Measurements from ENCODE around the gene WDR91. TPM values are rescaled to one million over a fixed set of nuclear protein-coding genes. Genes with fewer than 3 reads are reported as not detected.
"Not testable (repeated sequence)": the region's sequence is repeated elsewhere in the genome, so short reads cannot be mapped to it uniquely, and the experiment has no call there.

The WDR91 gene
- total and polyA plus RNA-seq, 4 donors, result 5.8 to 19.0 (median 9.2) TPM

DNA sequence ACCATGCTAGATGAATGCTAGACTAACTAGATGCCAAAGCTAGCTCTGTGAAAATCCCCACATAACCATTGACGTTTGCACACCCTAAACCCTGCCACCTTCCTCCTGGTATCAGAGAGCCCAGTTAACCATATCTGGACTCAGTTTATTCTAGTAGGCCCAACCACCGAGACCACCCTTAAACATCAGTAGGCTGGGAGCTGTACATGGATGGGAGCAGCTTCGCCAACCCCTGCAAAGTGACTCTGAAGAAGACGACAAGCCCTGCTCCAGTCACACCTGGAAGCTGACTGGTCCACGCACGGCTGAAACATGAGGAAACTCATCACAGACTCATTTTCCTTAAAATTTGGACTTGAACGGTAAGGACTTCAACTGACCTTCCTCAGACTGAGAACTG lies 36.4 kb downstream of the WDR91 start:
- no peak for DNase-seq (ENCODE audit: low spot score)
- Histone ChIP-seq H3K4me3 (ENCODE audit: low read depth in 1 of 3, low read length in 3 of 3) (no peak overlapping the region), H3K36me3 (ENCODE audit: control insufficient read depth in 4 of 4, insufficient read depth in 3 of 4, low read depth in 1 of 4, low read length in 3 of 4) (peaks cover 0 to 4% (median 0%) of the 10 kb centered on the region in 4 donors), H3K4me1 (ENCODE audit: control insufficient read depth in 4 of 4, insufficient read depth in 4 of 4, low read length in 3 of 4) (peaks cover 0 to 7% (median 3%) of the 10 kb centered on the region in 4 donors), H3K27ac (ENCODE audit: low read depth in 1 of 2, low read length in 2 of 2) (no peak overlapping the region), H3K27me3 (ENCODE audit: control insufficient read depth in 4 of 4, insufficient read depth in 4 of 4, low read length in 3 of 4) (no peaks in the 10 kb centered on the region), H3K9me3 (ENCODE audit: control insufficient read depth in 4 of 4, low read length in 3 of 4) (no peaks in the 10 kb centered on the region), H3K9ac (ENCODE audit: low read depth in 1 of 2, low read length in 2 of 2) (no peak overlapping the region)
- TF ChIP-seq, protein P1, sequence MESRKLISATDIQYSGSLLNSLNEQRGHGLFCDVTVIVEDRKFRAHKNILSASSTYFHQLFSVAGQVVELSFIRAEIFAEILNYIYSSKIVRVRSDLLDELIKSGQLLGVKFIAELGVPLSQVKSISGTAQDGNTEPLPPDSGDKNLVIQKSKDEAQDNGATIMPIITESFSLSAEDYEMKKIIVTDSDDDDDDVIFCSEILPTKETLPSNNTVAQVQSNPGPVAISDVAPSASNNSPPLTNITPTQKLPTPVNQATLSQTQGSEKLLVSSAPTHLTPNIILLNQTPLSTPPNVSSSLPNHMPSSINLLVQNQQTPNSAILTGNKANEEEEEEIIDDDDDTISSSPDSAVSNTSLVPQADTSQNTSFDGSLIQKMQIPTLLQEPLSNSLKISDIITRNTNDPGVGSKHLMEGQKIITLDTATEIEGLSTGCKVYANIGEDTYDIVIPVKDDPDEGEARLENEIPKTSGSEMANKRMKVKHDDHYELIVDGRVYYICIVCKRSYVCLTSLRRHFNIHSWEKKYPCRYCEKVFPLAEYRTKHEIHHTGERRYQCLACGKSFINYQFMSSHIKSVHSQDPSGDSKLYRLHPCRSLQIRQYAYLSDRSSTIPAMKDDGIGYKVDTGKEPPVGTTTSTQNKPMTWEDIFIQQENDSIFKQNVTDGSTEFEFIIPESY (IDR thresholded peaks at IDR 0.05), result no peak
- TF ChIP-seq JUND (IDR thresholded peaks at IDR 0.05) (no peak), RXRA (IDR thresholded peaks at IDR 0.05) (no peak), EGR1 (IDR thresholded peaks at IDR 0.05; ENCODE audit: low read depth in 2 of 2) (no peak), SP1 (IDR thresholded peaks at IDR 0.05) (no peak), GABPA (IDR thresholded peaks at IDR 0.05 in 1 of 2, conservative IDR thresholded peaks at IDR 0.05 in 1 of 2) (no peak), HNF4A (conservative IDR thresholded peaks at IDR 0.05) (no peak)
- WGBS, result 96% methylated on average over 7 of the region's 7 CpGs

DNA sequence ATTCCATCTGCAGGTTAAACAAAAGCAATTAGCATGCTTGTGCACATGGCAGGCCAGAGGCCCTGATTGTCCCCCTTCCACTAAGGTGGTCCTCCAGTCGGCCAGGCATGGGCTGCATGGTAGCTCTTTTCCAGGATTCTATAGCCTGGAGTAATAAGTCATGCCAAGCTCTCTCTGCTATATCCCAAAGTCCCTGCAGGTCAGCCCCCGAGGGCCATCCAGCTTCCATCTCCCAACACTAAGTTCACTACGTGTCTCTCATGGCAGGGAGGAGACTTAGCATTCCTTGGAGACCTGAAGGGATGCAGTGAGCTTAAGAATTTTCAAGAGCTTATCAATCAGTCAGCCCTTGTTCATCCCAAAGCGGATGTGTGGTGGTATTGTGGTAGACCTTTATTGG lies 37.4 kb downstream of the WDR91 start:
- not testable (repeated sequence) for H3K4me3 ChIP-seq (ENCODE audit: low read depth in 1 of 3, low read length in 3 of 3); H3K27ac ChIP-seq (ENCODE audit: low read depth in 1 of 2, low read length in 2 of 2); H3K27me3 ChIP-seq (ENCODE audit: control insufficient read depth in 4 of 4, insufficient read depth in 4 of 4, low read length in 3 of 4); H3K9ac ChIP-seq (ENCODE audit: low read depth in 1 of 2, low read length in 2 of 2); H3K9me3 ChIP-seq (ENCODE audit: control insufficient read depth in 4 of 4, low read length in 3 of 4); H3K36me3 ChIP-seq (ENCODE audit: control insufficient read depth in 4 of 4, insufficient read depth in 3 of 4, low read depth in 1 of 4, low read length in 3 of 4)
- peaks cover 0 to 17% (median 10%) of the 10 kb centered on the region in 4 donors for H3K4me1 ChIP-seq (ENCODE audit: control insufficient read depth in 4 of 4, insufficient read depth in 4 of 4, low read length in 3 of 4)
- WGBS, result 98% methylated on average over 4 of the region's 4 CpGs
- peak; percentile 6 for DNase-seq (ENCODE audit: low spot score)

DNA sequence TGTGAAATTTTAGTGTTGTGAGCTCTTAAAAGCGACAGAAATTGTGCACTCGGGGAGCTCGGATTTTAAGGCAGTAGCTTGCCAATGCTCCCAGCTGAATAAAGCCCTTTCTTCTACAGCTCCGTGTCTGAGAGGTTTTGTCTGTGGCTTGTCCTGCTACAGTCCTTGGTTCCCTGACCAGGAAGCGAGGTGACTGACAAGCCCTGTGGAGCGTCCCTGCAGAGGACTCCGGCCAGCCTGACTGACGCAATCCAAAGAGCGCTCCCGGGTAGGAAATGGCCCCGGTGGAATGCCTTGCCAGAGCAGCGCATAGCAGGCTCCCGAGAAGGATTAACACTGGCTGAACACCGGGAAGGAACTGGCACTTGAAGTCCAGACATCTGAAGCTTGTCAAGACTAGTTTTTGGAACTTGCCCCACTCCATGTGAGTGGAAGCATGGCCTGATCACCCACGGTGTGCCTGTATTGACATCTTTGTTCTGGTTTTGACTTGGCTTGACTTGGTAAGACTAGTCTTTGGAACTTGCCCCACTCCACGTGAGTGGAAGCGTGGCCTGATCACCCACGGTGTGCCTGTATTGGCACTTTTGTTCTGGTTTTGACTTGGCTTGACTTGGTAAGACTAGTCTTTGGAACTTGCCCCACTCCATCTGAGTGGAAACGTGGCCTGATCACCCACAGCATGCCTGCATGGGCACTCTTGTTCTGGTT lies 39.6 kb downstream of the WDR91 start:
- Histone ChIP-seq H3K9ac (ENCODE audit: low read depth in 1 of 2, low read length in 2 of 2) (peak overlapping the region in 1 of 2 donors; percentile 83), H3K4me1 (ENCODE audit: control insufficient read depth in 4 of 4, insufficient read depth in 4 of 4, low read length in 3 of 4) (peaks cover 2 to 32% (median 23%) of the 10 kb centered on the region in 4 donors), H3K4me3 (ENCODE audit: low read depth in 1 of 3, low read length in 3 of 3) (peak overlapping the region in 1 of 3 donors; percentile 40), H3K27ac (ENCODE audit: low read depth in 1 of 2, low read length in 2 of 2) (peak overlapping the region; percentile 94 to 99)
- H3K9me3 ChIP-seq (ENCODE audit: control insufficient read depth in 4 of 4, low read length in 3 of 4); H3K36me3 ChIP-seq (ENCODE audit: control insufficient read depth in 4 of 4, insufficient read depth in 3 of 4, low read depth in 1 of 4, low read length in 3 of 4); H3K27me3 ChIP-seq (ENCODE audit: control insufficient read depth in 4 of 4, insufficient read depth in 4 of 4, low read length in 3 of 4): not testable (repeated sequence)
- TF ChIP-seq HNF4A (conservative IDR thresholded peaks at IDR 0.05) (peak in 1 of 2 donors; percentile 21), SP1 (IDR thresholded peaks at IDR 0.05) (peak; percentile 25), GABPA (IDR thresholded peaks at IDR 0.05 in 1 of 2, conservative IDR thresholded peaks at IDR 0.05 in 1 of 2) (peak in 1 of 2 donors; percentile 14), RAD21 (IDR thresholded peaks at IDR 0.05) (peak in 1 of 2 donors; percentile 26), TAF1 (conservative IDR thresholded peaks at IDR 0.05) (peak; percentile 68), YY1 (IDR thresholded peaks at IDR 0.05) (peak; percentile 75)
- TF ChIP-seq, protein P2, sequence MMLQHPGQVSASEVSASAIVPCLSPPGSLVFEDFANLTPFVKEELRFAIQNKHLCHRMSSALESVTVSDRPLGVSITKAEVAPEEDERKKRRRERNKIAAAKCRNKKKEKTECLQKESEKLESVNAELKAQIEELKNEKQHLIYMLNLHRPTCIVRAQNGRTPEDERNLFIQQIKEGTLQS (IDR thresholded peaks at IDR 0.05), result peak; percentile 69
- DNase-seq (ENCODE audit: low spot score), result peak; percentile 59
- whole genome bisulfite sequencing, result 31% methylated on average over 19 of the region's 19 CpGs

All from liver (tissue), 9 donors.